Activated CD8-positive, alpha-beta memory T cell treated with anti-CD3 and anti-CD28 coated beads, Interleukin-2, amount 10 ng/mL, durations not matched to agents 7 days and 5 days (primary cell): ENCODE data around the gene ASPSCR1. TPM values are rescaled to one million over a fixed set of nuclear protein-coding genes. Genes with fewer than 3 reads are reported as not detected.

Experiments used
- total RNA-seq, 2 experiments: library from RNA; stranded (reverse); gene quantifications; one replicate each; pipeline ENCODE4 v1.2.3, GENCODE V29; 2021

The ASPSCR1 gene
- total RNA-seq, 2 experiments from 2014 or later, result 29.5 to 31.4 TPM

Other genes starting within 250 kb of the ASPSCR1 start
- gene GCGR, start 173.5 kb upstream of the ASPSCR1 start, total RNA-seq, result not detected
- gene MCRIP1, start 144.3 kb upstream of the ASPSCR1 start, total RNA-seq, result 10 to 100 TPM; 49.9 to 50.1 TPM
- gene PPP1R27, start 142.6 kb upstream of the ASPSCR1 start, total RNA-seq, result not detected
- gene P4HB, start 117.1 kb upstream of the ASPSCR1 start, total RNA-seq, result 100 to 1,000 TPM; 333 to 416 TPM
- gene ARHGDIA, start 106.3 kb upstream of the ASPSCR1 start, total RNA-seq, result 100 to 1,000 TPM; 693 to 725 TPM
- 100 to 1,000 TPM; 215 to 236 TPM for gene ALYREF, start 86.0 kb upstream of the ASPSCR1 start, total RNA-seq
- 100 to 1,000 TPM; 138 to 155 TPM for gene ANAPC11, start 85.9 kb upstream of the ASPSCR1 start, total RNA-seq
- under 1 TPM in 1 of 2 experiments, not detected in 1; 0.23 TPM for gene NPB, start 75.4 kb upstream of the ASPSCR1 start, total RNA-seq
- 10 to 100 TPM; 48.5 TPM for gene PCYT2, start 66.2 kb upstream of the ASPSCR1 start, total RNA-seq
- 10 to 100 TPM; 55.1 to 61.0 TPM for gene SIRT7, start 59.5 kb upstream of the ASPSCR1 start, total RNA-seq
- gene MAFG, start 49.9 kb upstream of the ASPSCR1 start, total RNA-seq, result 10 to 100 TPM; 20.2 to 23.8 TPM
- gene PYCR1, start 40.3 kb upstream of the ASPSCR1 start, total RNA-seq, result 10 to 100 TPM; 27.7 to 61.7 TPM
- gene MYADML2, start 30.4 kb upstream of the ASPSCR1 start, total RNA-seq, result not detected
- gene NOTUM, start 16.4 kb upstream of the ASPSCR1 start, total RNA-seq, result under 1 TPM in 1 of 2 experiments, not detected in 1; 0.21 TPM
- 10 to 100 TPM; 80.2 to 91.3 TPM for gene CENPX, start 45.2 kb downstream of the ASPSCR1 start, total RNA-seq
- 10 to 100 TPM; 45.4 to 61.6 TPM for gene LRRC45, start 45.7 kb downstream of the ASPSCR1 start, total RNA-seq
- 1 to 10 TPM; 6.4 to 6.8 TPM for gene RAC3, start 54.0 kb downstream of the ASPSCR1 start, total RNA-seq
- 100 to 1,000 TPM; 120 to 124 TPM for gene DCXR, start 60.1 kb downstream of the ASPSCR1 start, total RNA-seq
- gene RFNG, start 74.2 kb downstream of the ASPSCR1 start, total RNA-seq, result 10 to 100 TPM; 20.9 to 23.0 TPM
- gene GPS1, start 74.3 kb downstream of the ASPSCR1 start, total RNA-seq, result 100 to 1,000 TPM in 1 of 2 experiments, 10 to 100 TPM in 1; 92.4 to 106 TPM
- gene DUS1L, start 88.2 kb downstream of the ASPSCR1 start, total RNA-seq, result 100 to 1,000 TPM; 134 to 139 TPM
- 100 to 1,000 TPM; 229 to 277 TPM for gene FASN, start 120.6 kb downstream of the ASPSCR1 start, total RNA-seq
- 10 to 100 TPM; 70.2 to 73.9 TPM for gene CCDC57, start 235.2 kb downstream of the ASPSCR1 start, total RNA-seq